ENCODE measurements around the gene SLC28A3.
"Not testable (repeated sequence)": the region's sequence is repeated elsewhere in the genome, so short reads cannot be mapped to it uniquely, and the experiment has no call there.

The SLC28A3 gene, protein sequence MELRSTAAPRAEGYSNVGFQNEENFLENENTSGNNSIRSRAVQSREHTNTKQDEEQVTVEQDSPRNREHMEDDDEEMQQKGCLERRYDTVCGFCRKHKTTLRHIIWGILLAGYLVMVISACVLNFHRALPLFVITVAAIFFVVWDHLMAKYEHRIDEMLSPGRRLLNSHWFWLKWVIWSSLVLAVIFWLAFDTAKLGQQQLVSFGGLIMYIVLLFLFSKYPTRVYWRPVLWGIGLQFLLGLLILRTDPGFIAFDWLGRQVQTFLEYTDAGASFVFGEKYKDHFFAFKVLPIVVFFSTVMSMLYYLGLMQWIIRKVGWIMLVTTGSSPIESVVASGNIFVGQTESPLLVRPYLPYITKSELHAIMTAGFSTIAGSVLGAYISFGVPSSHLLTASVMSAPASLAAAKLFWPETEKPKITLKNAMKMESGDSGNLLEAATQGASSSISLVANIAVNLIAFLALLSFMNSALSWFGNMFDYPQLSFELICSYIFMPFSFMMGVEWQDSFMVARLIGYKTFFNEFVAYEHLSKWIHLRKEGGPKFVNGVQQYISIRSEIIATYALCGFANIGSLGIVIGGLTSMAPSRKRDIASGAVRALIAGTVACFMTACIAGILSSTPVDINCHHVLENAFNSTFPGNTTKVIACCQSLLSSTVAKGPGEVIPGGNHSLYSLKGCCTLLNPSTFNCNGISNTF

DNA sequence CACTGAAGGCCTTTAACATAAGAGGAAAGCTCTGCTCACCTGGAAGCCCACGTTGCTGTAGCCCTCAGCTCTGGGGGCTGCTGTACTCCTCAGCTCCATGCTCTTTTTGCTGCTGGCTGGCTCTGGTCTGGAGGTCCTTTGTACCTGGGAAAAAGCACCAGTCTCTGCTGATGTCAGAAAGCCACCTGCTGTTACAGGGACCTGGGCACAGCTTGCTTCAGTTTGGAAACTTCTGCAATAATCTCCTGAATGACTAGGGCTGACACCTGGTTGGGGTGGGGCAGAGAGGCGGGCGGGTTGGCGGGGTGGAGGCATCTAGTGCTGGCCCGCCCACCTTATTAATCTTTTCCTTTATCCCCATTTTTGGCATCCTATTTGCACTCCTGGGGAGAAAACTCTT is at the start of gene SLC28A3:
Gene SLC28A3, minus strand, starts transcription at position 224 of the 400 bp plus-strand sequence. Its CDS starts 125 bp downstream, at position 99.
- FAIRE-seq, result no peak

DNA sequence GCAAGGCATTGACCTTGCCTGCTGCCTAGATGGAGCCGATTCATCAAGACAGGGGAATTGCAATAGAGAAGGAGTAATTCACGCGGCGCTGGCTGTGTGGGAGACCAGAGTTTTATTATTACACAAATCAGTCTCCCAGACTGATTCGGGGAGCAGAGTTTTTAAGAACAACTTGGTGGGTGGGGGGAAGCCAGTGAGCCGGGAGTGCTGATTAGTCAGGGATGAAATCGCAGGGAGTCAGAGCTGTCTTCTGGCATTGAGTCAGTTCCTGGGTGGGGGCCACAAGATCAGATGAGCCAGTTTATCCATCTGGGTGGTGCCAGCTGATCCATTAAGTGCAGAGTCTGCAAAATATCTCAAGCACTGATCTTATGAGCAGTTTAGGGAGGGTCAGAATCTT is 49.7 kb upstream of the SLC28A3 start:
- not testable (repeated sequence) for FAIRE-seq

DNA sequence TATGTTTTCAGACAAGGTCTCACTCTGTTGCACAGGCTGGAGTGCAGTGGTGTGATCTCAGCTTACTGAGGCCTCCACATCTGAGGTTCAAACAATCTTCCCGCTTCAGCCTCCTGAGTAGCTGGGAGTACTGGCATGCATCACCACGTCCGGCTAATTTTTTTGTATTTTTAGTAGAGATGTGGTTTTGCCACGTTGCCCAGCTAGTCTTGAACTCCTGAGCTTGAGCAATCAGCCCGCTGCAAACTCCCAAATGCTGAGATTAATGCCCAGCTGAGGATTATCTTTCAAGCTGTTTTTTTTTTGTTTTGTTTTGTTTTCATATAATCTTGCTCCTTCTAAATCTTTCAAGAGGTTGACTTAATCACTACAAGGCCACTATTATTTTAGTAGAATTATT is 47.3 kb upstream of the SLC28A3 start:
- FAIRE-seq, result no peak

DNA sequence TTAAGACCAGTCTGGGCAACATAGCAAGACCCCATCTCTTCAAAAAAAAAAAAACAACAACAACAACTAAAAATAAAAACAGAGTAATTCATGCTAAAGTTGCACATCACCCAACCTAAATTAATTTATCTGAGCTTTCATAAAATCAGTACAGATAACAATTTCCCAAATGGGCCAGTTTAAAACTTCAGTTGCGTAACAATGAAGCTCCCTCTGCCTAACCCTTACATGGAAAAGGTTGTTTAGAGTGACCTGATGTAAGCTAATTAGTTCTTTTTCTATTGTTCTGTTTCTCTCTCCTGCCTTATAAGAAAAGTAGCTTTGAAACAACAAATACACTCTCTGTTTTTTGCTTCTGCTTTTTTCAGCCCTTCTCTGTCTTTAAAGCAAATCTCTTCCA is 46.2 kb upstream of the SLC28A3 start:
- no peak for FAIRE-seq

DNA sequence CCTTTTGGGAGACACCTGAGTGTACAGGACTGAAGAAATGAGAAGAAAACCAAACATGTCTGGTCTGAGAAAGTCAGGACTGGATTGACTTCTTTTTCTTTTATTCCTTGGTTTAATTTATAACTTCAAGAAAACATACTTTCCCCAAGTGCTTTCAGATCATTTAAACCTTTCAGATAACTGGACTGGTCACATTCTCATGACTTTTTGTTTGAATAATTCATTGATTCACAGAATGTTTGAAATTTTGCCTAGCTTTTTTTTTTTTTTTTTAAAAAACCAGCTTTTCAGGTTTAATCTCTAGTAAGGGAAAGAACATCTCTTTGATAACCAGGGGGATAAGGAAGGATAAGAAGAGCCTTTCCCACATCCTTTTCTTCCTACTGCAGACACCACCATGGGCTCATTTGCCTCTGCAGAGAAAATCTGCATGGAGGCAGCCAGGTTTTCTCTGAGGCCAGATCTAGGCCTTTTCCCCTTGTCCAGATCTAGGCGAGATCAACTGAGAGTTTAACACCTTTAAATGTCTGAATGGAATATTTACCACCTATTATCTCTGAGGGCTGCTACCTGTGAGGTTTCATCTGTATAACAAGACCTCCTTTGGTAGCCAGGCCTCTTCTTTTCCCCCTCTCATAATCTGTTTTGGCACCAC is 45.0 kb upstream of the SLC28A3 start:
- FAIRE-seq, result no peak

DNA sequence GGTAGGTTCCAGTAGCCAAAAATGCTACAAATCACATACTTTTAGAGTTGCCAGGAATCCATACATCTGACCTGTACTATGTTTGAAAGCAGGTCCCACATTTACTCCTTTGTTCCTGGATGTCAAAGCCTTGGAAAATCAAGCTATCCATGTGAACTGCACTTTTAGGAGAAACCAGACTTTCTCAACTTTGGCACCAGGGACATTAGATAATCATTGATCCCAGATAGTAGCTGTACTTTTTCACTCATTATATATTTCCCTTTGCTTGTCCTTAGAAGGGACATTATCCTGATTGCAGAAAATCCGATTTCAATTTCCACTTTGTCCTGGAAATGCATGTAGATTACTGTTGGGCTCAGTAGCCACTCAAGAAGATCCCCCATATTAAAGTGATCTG is 44.1 kb upstream of the SLC28A3 start:
- no peak for FAIRE-seq

DNA sequence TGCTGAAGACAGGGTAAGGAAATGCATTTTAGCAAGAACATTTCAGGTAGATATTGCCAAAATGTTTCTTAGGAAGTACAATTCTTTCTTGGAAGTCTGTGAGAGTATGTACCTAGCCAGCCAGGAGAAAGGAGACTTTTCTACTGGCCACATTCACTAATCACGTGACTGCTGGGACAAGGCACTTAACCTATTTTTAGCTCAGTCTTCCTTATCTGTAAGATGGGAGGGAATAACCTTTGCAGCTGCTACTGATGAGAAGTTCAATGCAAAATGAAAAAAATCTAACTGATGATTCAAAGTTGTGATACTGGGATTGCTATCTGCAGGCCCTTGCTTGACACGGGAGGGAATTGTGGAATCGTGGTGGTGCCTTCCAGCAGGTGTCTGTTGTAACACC is 42.6 kb upstream of the SLC28A3 start:
- no peak for FAIRE-seq

DNA sequence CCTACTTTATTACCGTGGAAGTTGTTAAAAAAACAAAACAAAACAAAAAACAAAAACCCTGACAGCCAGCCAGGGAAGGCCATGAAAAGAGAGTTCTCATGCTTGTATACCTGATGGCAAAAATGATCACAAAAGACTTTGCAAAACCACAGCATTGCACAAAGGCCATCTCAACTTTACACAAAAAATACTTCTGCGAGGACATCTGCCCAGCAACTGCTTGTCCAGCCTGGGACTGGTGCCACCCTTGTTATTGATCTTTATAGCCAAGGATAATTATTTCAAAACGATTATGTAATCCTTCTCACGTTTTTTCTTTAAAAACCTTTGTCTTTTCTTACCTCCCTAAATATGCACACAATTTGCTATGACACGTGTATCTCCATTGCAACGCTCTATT is 42.2 kb upstream of the SLC28A3 start:
- no peak for FAIRE-seq

DNA sequence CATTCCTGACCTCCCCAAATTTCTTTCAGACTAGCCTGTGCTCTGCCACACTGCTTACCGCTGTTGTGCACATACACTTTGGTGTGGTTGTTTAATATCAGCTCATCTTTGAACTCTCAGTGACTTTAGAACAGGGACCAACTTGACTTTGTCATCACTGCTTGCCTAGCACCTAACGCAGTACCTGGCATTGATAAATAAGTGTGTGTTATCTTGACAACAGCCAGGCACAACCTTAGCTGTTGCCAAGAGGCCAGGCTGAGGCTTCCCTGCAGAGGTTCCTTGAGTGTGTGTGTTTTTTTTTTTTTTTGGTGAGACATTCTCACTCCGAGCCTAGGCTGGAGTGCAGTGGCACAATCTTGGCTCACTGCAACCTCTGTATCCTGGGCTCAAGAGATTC is 41.0 kb upstream of the SLC28A3 start:
- FAIRE-seq, result no peak

DNA sequence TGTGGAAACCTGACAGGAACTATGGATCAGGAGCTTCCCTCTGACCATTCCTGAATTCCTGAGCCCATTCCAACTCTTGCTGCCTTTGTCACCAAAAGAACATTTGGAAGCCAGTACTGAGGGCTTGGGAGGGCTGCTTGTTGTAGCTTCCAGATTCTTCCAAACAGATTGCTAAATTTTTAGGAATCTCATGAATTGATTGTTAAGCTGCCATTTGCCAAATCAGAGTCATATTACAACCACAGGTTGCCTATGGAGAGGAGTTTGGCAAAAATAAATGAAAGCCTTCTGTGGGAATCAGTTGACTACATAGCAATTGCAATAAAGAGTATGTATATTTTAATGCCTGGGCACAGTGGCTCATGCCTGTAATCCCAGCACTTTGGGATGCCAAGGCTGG is 39.2 kb upstream of the SLC28A3 start:
- no peak for FAIRE-seq

DNA sequence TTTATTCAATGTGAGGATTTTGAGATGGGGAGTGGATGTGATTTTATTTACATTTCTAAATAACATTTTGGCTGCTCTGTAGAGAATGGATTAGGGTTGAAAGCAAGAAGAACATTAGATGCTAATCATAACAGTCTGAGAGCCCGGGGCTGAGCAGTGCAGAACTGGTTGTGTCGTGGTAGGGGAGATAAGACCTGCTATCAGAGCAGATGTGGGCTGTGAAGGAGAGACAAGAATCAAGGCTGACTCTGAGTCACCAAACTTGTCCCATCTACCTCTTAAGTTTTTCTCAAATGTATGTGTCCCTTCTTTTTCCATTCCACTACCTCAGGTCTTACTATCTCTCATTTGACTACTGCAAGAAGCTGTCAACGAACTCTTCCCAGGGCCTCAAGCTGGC is 35.4 kb upstream of the SLC28A3 start:
- FAIRE-seq, result no peak

DNA sequence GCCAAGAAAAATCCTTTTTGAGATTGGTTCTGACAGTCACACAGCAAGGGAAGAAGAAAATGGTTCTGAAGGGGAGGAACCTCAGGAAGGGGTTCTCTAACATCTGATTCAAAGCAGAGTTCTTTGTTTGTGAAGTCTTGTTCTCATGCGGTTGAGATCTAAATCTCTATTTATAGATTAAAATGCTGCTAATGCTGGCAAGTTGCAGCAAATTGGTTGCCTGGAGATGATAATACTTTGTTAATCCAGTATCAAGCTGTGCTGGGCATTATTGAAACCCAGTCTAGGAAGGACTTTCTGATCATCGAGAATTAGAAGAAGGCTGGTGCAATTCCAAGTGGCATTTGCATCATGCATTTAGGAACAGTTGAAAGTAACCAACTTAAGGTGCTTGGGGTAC is 34.0 kb upstream of the SLC28A3 start:
- no peak for FAIRE-seq

DNA sequence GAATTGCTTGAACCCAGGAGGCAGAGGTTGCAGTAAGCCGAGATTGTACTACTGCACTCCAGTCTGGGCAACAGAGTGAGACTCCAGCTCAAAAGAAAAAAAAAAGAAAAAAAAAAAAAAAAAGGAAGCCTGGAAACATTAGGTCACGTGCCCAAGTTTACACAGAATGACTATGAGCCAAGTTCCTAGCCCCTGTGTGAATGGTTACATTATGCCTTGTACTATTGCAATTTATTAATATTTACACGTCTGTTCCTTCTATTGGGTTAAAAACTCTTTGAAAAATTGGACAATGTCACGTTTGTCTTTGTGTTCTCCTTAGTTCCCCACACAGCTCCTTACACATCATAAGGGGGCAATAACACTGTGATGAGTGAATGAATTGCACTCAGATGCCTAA is 33.5 kb upstream of the SLC28A3 start:
- FAIRE-seq, result no peak

DNA sequence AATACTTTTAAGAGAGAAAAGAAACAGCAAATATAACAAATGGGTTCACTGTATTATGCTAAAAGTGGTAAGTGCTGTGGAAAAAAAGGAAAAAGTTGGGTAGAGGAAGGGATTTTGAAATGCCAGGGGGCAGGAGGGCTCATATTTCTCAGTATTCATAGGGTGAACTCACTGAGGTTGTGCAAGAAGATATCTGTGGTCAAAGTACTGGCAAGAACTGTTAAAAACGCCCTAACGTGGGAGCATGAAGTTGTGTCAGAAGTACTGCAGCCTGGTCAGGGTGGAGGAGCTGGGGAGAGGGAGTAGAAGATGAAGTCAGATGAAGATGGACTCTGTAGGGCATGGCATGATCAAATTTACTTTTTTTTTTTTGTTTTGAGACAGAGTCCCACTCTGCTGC is 31.2 kb upstream of the SLC28A3 start:
- no peak for FAIRE-seq

DNA sequence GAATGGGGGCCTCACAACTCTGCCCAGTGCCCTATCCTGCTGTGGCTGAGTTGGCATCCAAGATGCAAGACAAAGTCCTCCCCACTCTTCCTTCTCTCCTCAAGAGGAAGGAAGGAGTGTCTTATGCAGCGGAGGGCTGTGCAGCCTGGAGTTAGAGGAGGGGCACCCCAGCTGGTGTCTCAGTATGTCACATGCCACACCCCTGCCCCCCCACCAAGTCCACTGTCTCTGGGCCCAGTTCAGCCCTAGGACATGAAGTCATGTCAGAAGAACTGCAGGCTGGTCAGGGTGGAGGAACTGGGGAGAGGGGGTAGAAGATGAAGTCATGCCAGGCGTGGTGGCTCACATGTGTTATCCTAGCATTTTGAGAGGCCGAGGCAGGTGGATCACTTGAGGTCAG is 28.0 kb upstream of the SLC28A3 start:
- no peak for FAIRE-seq

DNA sequence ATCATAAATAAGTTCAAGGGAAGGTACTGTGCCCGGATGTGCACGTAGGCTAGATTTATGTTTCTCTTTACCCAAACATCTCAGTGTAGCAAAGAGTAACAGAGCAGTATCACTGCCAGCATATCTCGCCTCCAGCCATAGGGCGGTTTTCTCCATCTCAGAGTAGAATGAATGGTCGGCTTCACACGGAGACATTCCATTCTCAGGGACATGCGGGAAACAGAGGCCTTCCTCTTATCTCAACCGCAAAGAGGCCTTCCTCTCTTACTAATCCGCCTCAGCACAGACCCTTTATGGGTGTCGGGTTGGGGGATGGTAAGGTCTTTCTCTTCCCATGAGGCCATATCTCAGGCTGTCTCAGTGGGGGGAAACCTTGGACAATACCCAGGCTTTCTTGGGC is 27.2 kb upstream of the SLC28A3 start:
- not testable (repeated sequence) for FAIRE-seq

DNA sequence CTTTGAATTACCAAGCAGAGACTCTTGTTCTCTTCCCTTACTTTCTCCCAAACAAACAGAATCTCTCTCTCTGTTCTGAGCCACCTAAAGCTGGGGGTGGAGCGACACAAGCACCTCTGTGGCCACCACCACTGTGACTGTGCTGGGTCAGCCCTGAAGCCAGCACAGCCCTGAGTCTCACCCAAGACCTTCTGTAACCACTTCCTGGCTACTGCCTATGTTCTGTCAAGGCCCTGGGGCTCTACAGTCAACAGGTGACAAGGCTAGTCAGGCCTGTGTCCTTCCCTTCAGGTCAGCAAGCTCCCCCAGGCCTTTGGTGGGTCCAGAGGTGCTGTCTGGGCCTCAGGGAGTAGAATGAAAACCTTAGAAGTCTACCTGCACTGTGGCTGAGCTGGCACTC is 26.1 kb upstream of the SLC28A3 start:
- FAIRE-seq, result no peak

DNA sequence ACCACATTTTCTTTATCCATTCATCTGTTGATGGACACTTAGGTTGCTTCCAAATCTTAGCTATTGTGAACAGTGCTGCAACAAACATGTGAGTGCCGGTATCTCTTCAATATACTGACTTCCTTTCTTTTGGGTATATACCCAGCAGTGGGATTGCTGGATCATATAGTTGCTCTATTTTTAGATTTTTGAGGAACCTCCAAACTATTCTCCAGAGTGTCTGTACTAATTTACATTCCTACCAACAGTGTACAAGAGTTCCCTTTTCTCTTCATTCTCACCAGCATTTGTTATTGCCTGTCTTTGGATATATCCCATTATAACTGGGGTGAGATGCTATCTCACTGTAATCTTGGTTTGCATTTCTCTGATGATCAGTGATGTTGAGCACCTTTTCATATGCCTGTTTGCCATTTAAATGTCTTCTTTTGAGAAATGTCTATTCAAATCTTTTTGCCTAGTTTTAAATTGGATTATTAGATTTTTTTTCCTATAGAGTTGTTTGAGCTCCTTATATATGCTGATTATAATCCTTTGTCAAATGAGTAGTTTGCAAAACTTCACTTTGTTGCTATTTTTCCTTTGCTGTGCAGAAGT is 24.4 kb upstream of the SLC28A3 start:
- not testable (repeated sequence) for FAIRE-seq

DNA sequence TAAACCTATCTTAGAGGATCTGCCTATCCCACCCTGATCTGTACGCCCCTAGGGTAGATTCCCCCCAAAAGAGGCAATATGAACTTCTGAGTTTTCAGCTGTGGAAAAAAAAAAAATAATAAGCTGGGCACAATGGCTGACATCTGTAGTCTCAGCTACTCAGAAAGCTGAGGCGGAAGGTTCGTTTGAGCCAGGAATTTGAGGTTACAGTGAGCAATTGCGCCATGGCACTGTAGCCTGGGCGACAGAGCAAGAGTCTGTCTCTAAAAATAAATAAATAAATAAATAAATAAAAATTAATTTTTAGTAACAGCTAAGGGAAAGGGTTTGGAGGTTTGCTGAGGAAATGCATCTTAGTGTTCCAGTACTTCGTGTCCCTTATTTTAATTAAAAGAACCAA is 21.1 kb upstream of the SLC28A3 start:
- no peak for FAIRE-seq

DNA sequence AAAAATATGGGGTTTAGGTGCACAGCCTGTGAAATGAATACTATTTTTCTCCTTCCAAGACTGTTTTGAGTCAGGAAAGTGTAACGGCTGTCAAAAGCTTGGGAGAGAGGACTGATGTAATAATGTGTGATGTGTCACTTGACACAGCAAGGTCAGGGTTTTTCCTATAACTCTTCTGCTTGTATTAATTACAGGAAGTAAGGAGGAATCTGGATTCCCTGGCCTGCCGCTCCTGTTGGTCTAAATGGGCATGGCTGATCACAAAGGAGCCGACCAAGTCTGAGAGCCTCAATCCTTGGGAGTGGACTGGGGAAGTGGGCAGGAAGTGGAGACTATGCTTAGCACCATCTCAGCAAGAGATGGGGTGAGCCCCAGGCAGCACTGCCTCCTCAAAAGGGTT is 16.7 kb upstream of the SLC28A3 start:
- no peak for FAIRE-seq

DNA sequence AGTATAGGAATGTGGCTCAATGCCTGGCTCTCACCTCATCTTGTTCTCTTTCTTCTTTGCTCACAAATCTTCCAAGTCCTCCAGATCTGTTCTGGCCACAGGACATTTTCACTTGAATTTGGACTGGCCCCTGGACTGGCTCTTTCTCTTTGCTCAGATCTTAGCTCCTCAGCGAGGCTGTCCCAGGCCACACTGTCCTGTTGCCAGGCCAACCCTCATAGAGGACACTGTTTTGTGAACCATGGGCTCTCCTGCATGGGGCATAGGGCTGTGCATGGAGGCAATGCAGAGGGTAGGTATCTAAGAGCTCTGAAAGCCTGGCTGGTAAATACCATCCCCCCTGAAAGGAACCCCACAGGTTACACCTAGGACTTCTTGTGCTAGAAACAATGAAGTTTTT is 13.5 kb upstream of the SLC28A3 start:
- FAIRE-seq, result no peak

DNA sequence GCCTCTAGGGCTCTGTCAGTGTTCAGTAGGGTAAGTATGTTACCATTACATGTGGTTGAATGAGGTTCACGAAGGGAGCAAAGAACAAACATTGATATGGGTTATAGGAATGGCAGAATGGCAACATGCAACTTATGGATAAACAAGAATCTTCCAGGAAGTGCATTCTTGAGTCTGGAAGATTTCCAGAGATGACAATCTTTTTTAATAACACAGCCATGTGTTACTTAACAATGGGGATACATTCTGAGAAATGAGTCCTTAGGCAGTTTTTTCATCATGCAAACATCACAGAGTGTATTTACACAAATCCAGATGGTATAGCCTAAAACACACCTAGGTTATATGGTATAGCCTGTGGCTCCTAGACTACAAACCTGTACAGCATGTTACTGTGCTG is 9.1 kb upstream of the SLC28A3 start:
- no peak for FAIRE-seq

DNA sequence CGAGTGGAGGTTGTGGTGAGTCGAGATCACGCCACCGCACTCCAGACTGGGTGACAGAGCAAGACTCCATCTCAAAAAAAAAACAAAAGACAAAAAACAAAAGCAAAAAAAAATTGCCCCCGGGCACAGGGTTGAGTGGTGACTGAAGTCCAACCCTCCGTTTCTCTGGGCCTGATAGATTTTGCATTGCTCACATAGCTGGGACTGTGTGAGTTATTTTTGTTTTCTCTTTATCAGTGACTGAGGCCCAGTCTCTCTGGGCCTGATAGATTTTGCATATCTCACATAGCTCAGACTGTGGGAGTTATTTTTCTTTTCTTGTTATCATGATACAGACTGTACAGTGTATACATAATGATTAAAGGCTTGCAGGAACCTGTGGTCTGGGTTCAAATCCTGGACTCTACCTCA is 2.6 kb upstream of the SLC28A3 start:
- FAIRE-seq, result no peak

DNA sequence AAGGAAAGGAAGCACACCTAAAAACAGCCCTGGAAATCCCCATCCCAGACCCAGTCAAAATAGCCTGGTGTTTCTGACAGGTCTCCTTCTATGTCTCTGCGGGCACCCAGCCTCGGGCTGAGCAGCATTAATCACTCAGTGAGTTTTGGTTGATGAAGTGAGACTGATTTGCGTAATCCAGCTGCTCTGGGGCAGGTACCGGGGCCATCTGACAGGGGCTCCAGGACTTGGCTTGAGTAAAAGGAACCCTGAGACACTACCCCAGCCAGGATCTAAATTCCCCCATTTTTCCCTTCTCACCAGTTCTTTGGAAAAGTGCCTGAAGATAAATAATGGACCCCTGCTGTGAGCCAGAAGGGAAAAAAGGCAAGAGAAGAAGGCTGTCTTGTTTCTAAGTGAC is 596 bp downstream of the SLC28A3 start:
- FAIRE-seq, result no peak
